HG03039 (cell line): ENCODE results near the gene FAM3B.

ENCODE experiments used
- ATAC-seq: cut with Tn5 transposase; IDR thresholded peaks from one replicate; pipeline ENCODE4 v1.9.1; 2021; ENCODE audit warnings: mild to moderate bottlenecking, moderate library complexity; ENCODE audit not compliant: unreplicated experiment

Gene FAM3B

GRCh38 chr21:41317458-41317857 lies 857 bp downstream of the FAM3B start:
- no peak for ATAC-seq

DNA sequence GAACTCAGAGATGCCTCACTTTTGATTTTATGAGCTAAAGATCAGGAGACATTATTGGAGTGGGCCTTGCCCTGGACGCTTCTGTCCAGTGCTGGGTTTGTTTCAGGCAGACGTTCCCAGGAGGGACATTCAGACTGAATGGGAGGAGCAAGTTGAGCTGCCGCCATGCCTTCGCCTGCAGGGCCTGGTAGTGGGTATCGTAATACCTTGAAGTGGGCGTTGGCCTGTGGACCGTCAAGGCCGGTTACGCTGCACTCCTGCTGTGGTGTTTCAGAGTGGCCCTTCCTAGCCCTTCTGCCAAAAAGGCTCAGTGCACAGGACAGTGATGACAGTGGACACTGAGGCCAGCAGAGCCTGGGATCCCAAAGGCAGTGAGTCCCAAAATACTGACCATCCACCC lies 1.6 kb downstream of the FAM3B start:
- no peak for ATAC-seq

- no peak for ATAC-seq
Observed at GRCh38 chr21:41319273-41319672, 2.7 kb downstream of the FAM3B start.

DNA sequence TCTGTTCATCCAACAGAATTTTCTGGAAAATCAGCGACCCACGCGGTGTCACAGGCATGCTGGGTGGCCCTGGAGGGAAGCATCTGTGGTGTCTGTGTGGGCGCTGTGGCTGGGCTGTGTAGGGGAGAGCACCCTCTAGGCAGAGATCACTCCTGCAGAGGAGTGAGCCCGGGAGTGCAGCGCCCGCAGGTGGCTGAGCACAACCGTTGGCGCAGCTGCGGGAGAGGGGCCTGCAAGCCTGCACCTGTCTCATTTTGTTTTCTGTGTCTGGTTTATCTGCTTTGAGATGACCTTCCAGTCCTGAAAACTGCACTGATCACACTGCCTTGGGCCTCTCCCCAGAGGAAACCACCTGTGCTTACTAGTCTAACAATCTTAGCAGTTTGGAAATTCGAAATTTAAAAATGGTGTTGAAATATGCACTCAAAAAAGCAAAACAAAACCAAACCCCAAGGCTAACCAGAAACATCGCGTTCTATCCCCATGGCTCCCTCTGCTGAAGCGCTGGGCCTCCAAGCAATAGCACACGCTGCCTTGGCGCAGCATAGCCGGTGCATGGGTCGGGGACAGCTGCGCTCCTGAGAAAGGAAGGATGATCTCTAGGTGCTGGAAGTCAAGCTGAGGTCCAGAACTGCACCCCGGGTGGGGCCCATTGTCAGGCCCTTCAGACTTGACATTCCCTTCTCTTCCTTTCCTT lies 4.8 kb downstream of the FAM3B start:
- ATAC-seq, result no peak

GRCh38 chr21:41321908-41322495 lies 5.4 kb downstream of the FAM3B start:
- ATAC-seq, result no peak

DNA sequence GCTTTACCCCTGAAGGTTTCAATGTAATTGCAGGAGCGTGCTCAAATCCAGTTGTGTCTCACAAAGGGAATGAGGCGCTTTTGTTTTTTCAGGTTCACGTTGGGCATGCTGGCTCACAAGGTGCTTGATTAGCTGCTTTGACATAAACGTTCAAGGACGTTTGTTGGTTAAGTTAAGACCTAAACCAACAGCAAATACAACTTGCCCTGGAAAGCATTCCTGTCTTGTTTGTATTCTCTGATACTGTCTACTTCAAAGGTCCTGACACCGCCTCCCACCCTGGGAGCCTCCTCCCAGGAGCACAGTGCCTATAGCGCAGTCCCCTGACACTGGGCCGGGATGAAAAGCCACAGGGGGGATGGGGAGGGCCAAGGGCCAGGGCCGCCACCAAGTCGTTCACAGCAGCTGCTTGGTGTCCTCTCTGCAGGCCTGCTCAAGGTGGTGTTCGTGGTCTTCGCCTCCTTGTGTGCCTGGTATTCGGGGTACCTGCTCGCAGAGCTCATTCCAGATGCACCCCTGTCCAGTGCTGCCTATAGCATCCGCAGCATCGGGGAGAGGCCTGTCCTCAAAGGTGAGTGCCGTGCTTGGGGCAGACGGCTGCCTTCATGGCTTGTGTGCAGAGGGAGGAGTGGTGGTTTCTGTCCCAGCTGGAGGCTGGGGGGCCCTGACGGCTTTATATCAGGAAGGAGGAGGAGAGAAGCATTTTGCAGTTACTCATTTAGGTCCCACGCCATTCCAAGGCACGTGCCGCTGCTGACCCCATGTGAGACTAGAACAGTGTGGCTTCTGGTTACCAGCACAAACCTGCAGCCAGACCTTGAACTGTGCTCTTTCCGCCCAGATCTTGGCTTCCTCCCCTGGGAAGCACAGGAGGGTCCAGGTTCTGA lies 6.1 kb downstream of the FAM3B start:
- no peak for ATAC-seq

DNA sequence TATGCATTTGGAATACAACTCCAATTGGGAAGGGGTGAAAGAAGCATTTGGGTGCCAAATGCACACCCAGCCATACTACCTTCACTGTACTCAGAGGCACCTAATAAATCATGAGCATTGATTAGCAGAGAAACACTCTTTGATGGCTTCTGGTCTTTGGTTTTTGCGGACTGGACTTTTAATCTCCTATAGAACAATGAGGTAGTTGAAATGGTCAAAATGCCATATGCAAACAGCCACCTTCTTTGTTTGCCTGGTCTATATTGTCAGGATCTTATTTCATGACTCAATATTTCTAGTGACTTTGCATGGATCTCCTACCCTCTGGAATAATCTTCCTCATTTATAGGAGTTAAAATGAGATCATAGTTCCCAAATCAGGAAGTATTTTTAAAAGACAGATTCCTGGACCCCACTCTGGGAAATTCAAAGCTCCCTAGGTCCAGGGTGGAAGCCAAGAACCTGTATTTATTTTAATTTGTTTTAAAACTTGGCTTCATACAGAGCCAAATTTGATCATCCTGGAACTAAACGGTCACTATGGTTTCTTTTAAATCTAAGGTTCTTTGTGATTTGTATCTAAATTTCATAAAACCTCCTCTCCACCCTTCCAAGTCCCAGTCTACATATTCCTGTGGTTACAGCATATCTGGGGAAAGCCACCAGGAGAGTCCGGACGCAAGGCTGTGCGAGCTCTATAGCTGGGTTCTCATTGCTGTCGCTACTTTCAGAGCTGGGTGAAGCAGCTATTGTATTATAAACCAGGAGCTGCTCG lies 8.7 kb downstream of the FAM3B start:
- ATAC-seq, result no peak

- no peak for ATAC-seq
Observed at GRCh38 chr21:41326414-41327080, 9.9 kb downstream of the FAM3B start.

DNA sequence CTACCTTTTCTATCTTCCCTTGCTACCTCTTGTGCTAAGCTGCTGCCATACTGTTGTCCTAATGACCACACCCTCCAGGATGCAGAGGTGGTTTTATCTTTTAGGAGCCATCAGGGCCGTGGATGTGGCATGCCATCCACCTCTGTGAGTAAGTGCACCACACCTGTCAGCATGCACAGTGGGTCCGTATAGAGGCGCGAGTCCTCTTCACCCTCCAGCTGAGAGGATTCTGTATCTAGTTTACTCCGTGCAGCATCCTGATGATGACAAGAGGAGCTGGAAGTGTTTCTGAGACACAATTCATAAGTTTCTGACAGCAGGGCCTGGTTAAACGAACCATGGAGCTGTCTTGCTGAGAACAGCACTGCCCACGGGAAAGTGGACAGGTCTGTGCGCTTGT lies 11.2 kb downstream of the FAM3B start:
- ATAC-seq, result no peak

GRCh38 chr21:41328660-41329607 lies 12.3 kb downstream of the FAM3B start:
- no peak for ATAC-seq

GRCh38 chr21:41333752-41334151 lies 17.2 kb downstream of the FAM3B start:
- ATAC-seq, result no peak

DNA sequence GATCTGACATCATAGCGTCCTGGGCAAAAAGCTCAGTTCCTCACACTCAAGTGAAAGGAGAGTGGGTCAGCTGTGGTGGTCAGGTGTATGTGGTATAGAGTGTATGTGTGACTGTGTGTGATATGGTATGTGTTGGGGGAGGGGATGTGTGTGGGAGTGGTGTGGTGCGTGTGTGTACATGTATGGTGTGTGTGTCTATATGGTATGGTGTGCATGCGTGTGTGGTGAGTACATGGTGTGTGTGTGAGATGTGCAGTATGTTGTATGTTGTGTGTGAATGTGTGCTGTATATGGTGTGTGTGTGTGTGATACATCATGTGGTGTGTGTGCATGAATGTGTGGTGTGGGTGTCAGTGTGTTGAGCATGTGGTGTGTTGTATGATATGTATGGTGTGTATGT lies 20.9 kb downstream of the FAM3B start:
- ATAC-seq, result no peak

- no peak for ATAC-seq
Observed at GRCh38 chr21:41338455-41338854, 21.9 kb downstream of the FAM3B start.

DNA sequence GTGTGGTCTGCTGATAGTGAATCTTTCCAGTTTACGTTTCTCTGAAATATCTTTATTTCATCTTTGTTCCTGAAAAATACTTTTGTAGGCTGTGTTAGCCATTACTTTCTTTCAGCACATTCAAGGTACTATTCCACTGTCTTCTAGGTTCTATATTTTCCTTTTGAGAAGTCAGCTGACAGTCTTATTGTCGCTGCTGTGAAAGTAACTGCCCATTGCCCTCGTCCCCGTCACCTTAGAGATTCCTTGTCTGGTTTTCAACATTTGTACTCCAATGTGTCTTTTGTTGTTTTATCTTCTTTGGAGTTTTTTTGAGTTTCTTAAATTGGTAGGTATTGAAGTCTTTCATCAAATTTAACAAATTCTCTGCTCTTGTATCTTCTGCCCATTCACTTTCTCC lies 25.4 kb downstream of the FAM3B start:
- ATAC-seq, result no peak

DNA sequence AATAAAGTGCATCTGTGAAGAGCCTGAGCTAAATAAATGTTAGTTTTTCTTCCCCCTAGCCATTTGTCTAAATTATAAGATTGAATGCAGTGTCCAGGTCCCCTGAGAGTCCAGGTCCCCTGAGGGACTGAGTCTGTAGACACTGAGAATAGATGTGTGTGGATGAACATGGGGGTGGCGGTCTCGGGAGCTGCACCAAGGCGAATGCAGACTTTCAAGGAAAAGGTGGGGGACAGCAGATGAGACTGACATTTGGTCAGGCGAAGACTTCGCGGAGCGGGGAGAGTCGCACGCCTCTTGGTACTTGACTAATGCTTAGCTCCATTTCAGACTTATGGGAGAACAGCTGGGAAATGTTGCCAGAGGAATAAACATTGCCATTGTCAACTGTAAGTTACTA lies 27.5 kb downstream of the FAM3B start:
- ATAC-seq, result no peak

DNA sequence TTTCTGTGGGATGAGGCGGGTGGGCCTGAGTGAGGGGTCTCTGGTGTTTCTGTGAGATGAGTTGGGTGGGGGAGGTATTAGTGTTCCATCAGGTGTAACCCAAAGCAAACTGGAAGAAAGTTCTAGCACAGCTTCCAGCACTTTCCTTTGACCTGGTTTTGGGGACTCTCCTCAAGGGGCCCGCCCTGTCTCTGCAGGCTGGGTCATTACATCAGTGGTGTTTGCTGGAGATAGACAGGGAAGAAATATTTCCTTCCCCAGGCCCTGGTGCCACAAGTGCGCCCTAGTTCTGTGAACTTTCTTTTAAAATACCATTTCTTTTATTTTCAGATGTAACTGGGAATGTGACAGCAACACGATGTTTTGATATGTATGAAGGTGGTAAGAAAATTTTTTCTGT lies 28.8 kb downstream of the FAM3B start:
- ATAC-seq, result no peak

DNA sequence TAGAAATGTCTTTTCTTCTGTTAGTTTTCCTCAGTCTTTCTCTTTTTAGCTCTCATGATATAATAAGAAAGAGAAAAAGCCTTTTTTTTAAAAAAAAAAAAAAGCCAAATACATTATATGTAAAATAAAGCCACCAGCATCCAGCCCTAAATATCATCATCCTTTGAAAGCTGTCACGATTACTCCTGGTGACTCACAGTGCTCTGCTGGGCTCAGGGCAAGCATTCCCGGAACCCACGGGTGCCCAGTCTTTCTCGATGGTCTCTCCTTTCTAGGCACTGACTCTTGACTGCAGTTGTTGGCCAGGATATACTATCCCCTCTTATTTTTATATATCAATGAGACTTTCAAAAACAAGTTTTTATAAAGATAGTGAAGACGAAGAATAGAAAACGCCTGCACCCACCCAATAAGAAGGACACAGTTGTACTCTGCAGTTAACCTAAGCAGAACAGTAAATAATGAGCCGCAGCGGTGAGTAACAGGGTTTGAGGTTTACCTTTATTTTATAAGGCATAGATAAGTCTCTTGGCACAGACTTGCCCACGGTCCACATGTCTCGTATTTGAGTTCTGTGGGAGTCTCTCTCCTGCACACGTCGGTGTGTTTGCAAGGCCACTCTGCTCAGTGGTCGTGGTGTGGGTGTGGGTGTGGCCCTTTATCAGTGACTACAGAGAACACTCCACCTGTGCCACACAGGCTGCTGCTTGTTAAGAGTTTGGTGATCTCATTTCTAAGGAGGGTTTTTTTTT lies 29.5 kb downstream of the FAM3B start:
- ATAC-seq, result no peak

- no peak for ATAC-seq
Observed at GRCh38 chr21:41346758-41347157, 30.2 kb downstream of the FAM3B start.

DNA sequence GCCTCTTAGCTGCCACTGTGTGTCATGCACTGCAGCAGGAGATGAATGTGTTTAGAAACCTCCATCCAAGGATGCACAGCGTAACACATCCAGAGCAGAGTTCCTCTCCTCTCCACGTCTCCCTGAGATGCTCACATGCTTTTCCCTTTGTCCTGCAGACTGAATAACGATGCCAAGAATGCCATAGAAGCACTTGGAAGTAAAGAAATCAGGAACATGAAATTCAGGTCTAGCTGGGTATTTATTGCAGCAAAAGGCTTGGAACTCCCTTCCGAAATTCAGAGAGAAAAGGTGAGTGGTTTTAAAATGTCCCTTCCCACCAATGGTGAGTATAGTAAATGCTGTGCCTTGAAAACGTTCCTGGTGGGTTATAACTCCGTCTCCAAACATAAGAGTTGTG lies 31.8 kb downstream of the FAM3B start:
- no peak for ATAC-seq
